NCI-H446 (cell line): ENCODE measurements around the gene ACTR3C.
"Not testable (repeated sequence)": the region's sequence is repeated elsewhere in the genome, so short reads cannot be mapped to it uniquely, and the experiment has no call there.

Experiments used
- DNase-seq, 2 experiments: peaks; one replicate each; lab custom pipeline; 2025; lab: John Stamatoyannopoulos, UW

Gene ACTR3C

GRCh38 chr7:150313870-150314269 lies 9.5 kb downstream of the ACTR3C start:
- no peak for DNase-seq

DNA sequence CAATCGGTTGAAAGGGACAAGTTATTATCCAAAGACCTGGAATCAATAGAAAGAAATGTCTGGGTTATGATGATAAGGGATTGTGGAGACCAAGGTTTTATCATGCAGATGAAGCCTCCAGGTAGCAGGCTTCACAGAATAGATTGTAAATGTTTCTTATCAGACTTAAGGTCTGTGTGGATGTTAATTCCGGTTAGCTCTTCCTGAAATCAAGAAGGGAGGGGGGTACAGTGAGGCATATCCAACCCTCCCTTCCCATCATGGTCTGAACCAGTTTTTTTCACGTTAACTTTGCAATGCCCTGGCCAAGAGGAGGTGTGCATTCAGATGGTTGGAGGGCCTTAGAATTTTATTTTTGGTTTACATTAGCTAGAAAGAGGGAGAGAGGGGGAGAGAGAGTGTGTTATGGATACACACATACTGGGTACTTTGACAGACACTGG lies 10.0 kb downstream of the ACTR3C start:
- no peak for DNase-seq

DNA sequence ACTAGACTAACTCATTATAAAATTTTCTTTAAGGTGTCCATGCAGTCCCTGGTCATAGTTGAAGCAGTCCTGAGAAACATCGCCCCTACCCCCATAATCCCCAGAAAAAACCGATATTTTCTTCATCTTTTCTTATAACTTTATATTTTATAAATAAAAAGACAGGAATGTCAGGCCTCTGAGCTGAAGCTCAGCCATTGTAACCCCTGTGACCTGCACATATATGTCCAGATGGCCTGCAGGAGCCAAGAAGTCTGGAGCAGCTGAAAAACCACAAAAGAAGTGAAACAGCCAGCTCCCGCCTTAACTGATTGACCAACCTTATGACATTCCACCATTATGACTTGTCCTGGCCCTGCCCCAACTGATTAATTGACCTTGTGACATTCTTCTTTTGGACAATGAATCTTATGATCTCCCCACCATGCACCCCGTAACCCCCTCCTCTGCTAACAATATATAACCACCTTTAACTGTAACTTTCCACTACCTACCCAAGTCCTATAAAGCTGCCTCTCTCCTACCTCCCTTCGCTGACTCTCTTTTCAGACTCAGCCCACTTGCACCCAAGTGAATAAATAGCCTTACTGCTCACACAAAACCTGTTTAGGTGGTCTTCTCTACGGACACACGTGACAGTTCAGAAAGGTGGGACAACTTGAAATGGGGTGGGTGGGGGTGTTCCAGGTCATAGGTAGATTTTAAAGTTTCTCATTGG lies 10.5 kb downstream of the ACTR3C start:
- DNase-seq, result not testable (repeated sequence)

GRCh38 chr7:150311711-150312110 lies 11.6 kb downstream of the ACTR3C start:
- no peak for DNase-seq

- DNase-seq, result no peak
These were observed 12.2 kb downstream of the ACTR3C start for GRCh38 chr7:150311146-150311545.

- no peak for DNase-seq
These were observed 14.8 kb downstream of the ACTR3C start for GRCh38 chr7:150308575-150308974.

DNA sequence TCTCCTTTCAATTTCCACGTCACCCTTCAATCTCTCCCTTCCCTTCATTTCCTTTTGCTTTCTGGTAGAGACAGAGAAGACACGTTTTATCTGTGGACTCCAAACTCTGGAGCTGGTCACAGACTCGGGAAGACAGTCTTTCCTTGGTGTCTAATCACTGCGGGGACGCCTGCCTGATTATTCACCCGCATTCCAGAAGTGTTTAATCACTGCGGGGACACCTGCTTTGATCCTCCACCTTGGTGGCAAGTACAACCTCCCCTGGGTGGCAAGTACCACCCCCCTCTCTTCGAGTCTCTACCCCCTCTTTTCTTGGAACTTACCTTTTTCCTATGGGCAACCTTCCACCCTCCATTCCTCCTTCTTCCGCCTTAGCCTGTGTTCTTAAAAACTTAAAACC lies 15.4 kb downstream of the ACTR3C start:
- no peak for DNase-seq

- no peak for DNase-seq
These were observed 16.2 kb downstream of the ACTR3C start for GRCh38 chr7:150307129-150307528.

DNA sequence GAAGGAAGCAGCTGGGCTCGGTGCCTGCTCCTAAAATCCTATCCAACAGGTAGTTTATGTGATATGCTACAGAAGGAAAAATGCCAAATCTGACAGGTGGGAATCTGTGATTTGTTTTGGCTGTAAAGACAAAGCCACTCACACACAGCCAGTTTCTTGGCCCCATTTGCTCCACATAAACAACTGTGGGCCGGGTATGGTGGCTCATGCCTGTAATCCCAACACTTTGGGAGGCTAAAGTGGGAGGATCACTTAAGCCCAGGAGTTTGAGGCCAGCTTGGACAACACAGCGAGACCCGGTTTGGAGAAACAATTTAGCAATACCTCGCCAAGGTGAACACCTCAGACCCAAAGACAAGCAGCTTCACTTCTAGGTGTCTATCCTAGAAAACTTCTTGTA lies 17.0 kb downstream of the ACTR3C start:
- DNase-seq, result not testable (repeated sequence)

DNA sequence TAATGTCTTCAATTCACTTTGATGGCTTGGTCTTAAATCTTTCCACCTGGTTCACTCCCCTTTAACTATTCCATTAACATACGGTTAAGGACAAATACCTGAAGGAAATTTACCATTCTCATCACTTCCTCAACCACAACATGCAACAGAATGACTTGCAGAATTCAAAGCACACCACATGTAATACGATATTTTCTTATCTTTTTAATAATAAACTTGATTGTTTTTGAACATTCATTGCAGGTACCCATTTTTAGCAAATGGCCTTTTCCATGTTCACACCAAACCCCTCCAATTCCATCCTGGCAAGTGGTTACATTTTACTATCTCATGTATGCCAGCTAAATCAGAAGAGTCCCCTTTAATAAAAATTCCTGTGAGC lies 17.5 kb downstream of the ACTR3C start:
- not testable (repeated sequence) for DNase-seq

DNA sequence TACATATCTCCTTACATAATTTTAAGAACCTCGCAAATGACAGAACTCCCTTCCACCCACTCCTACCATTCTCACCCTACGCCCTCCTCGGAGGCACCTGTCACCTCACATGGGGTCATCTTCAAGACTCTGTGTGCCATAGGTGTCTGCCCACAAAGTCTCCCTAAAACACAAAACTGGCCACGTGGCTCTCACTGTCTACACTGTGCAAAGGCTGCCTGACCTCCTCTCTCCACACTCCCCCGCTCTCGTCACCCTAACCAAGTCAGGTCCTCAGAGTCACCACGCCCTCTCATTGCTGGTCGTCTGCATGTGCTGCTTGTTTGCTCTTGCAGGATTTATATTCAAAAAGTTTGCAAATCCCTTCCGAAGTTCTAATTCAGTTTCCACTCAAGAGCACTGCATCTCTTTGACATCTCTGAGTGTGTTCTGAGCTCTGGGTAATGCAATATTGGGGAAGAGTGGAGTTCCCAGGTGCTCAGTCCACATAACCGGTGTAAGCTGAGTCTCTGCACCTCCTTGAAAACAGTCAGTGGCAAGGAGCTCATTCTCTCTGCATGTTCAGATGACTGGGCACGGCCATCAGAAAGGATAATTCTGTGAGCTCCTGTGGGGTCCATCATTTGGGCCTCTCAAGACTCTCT lies 18.0 kb downstream of the ACTR3C start:
- not testable (repeated sequence) for DNase-seq

- not testable (repeated sequence) for DNase-seq
These were observed 18.7 kb downstream of the ACTR3C start for GRCh38 chr7:150304499-150305258.

GRCh38 chr7:150302908-150303310 lies 20.4 kb downstream of the ACTR3C start:
- DNase-seq, result not testable (repeated sequence)

- not testable (repeated sequence) for DNase-seq
These were observed 25.4 kb downstream of the ACTR3C start for GRCh38 chr7:150297978-150298377.

GRCh38 chr7:150296802-150297201 lies 26.5 kb downstream of the ACTR3C start:
- DNase-seq, result not testable (repeated sequence)

GRCh38 chr7:150295614-150296013 lies 27.7 kb downstream of the ACTR3C start:
- not testable (repeated sequence) for DNase-seq

GRCh38 chr7:150295027-150295426 lies 28.3 kb downstream of the ACTR3C start:
- not testable (repeated sequence) for DNase-seq

- not testable (repeated sequence) for DNase-seq
These were observed 33.0 kb downstream of the ACTR3C start for GRCh38 chr7:150290317-150290716.

DNA sequence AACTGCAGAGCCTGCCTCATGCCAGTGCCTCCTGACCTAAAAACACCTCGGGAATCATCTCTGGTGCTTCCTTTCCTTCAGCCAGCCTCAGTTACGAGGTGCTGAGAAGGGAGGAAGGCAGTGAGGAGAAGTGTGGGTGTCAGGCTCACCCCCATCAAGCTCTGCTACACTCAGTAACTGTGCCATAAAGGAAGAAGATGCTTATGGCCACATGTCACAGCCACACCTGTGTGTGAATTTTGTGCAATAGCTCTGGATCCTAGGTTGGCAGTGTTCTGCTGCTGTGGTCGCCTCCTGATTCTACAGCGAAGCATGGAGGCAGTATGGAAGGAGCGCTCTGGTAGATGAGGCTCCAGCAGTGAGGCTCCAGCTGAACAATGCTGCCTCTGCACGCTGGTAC lies 34.5 kb downstream of the ACTR3C start:
- not testable (repeated sequence) for DNase-seq

- DNase-seq, result not testable (repeated sequence)
These were observed 35.5 kb downstream of the ACTR3C start for GRCh38 chr7:150287815-150288214.

DNA sequence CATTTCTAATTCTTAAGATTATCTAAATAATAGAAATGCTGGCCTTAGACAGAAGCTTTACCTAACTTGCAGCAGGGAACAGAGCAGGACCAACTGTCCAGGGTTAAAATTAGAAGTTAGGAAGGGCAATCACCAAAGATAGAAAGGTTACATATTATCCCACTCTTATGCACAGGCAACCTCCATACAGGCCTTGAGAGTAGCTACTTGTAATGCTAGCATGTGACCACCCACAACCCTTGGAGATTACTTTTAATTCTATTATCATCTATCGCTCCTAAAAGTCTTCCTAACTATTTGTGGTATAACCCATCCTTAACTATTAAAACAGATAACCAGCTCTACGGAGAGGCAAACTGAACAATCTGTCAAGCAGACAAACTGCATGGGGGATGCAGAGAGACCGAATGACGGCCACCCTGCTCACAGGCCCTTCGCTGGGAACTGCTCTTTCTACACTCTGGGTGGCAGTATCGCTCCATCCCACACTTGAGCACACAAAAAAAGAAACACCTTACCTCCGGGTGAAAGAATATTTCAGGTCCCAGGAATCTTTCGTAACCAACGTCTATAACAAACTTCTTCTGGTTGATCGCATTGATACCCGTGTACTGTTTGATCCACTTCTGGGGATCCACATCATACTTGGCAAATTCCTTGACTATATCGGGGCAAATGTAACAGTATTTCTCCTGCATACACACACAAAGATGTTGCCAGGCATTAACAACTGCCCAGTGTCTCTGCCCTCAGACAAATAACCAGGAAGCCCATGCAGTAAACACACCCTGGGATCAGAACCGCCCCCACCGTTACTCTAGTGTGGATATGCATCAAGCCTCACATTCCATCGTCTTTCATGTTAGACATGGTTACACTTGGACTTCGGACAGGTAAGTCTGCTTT lies 37.2 kb downstream of the ACTR3C start:
- peak in 1 of 2 experiments; percentile 62 for DNase-seq

DNA sequence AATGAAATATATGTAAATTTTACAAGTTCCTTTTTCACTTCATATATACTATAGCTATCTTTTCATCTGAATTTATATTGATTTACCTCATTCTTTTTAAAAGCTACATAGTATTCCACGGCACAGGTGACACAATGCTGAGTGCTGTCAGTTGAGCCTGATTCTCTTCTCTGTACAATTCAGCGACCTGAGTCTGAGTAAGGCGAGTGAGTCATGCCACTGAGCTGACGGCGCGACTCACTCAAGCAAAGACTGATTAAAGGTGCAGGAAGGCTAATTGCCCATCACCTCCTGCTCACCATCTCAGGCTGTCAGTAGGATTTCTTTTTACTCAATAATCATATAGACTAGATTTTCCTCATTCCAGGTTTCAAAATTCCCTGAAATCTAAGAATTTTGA lies 39.7 kb downstream of the ACTR3C start:
- DNase-seq, result not testable (repeated sequence)
